SK-N-MC (cell line): ENCODE data around the gene DCLK1.

ENCODE experiments used
- EZH2 ChIP-seq: fragments of 200-600 bp; sonication (generic); IDR thresholded peaks from one replicate; pipeline ENCODE4 v1.6.1; 2017; ENCODE audit warnings: antibody characterized with exemption
- POLR2AphosphoS5 ChIP-seq: IDR thresholded peaks from 2 replicates; pipeline ENCODE4 v1.6.1; 2012; ENCODE audit warnings: mild to moderate bottlenecking, low read depth, low read length, borderline replicate concordance

GRCh38 chr13:35797991-35798390 is 333.2 kb downstream of the DCLK1 start:
- TF ChIP-seq EZH2 (no peak), POLR2AphosphoS5 (no peak)
